H9 (cell line): ENCODE data around the gene WNT9A. TPM values are rescaled to one million over a fixed set of nuclear protein-coding genes. Genes with fewer than 3 reads are reported as not detected.

Experiments used
- DNase-seq: peaks from one replicate; pipeline ENCODE4 v3.0.0-alpha.2; 2017
- H2AFZ ChIP-seq: one replicate; pipeline ENCODE4 v1.6.1; 2013; ENCODE audit warnings: mild to moderate bottlenecking, low read length, control low read depth, moderate library complexity
- H2AK5ac ChIP-seq: 2 replicates; pipeline ENCODE4 v1.6.1; 2013; ENCODE audit warnings: low read length, control low read depth, mixed read lengths; ENCODE audit not compliant: insufficient read length
- H2BK120ac ChIP-seq: one replicate; pipeline ENCODE4 v1.6.1; 2013; ENCODE audit warnings: low read depth, mild to moderate bottlenecking, low read length, control low read depth, inconsistent platforms; ENCODE audit not compliant: poor library complexity, severe bottlenecking
- H2BK12ac ChIP-seq: 2 replicates; pipeline ENCODE4 v1.6.1; 2013; ENCODE audit warnings: low read length, control low read depth, mixed read lengths, low read depth; ENCODE audit not compliant: insufficient read length
- H2BK15ac ChIP-seq: 2 replicates; pipeline ENCODE4 v1.6.1; 2013; ENCODE audit warnings: low read depth, low read length, control low read depth
- H2BK20ac ChIP-seq: one replicate; pipeline ENCODE4 v1.6.1; 2013; ENCODE audit warnings: low read depth, mild to moderate bottlenecking, low read length, control low read depth, inconsistent platforms; ENCODE audit not compliant: poor library complexity, severe bottlenecking
- H2BK5ac ChIP-seq: 2 replicates; pipeline ENCODE4 v1.6.1; 2013; ENCODE audit warnings: low read length, control low read depth, mixed read lengths; ENCODE audit not compliant: insufficient read length
- H3K14ac ChIP-seq: 2 replicates; pipeline ENCODE4 v1.6.1; 2013; ENCODE audit warnings: low read length, control low read depth; ENCODE audit not compliant: insufficient read depth
- H3K18ac ChIP-seq: 2 replicates; pipeline ENCODE4 v1.6.1; 2013; ENCODE audit warnings: low read depth, mild to moderate bottlenecking, mixed read lengths, low read length, control low read depth; ENCODE audit not compliant: insufficient read length
- H3K23ac ChIP-seq: 2 replicates; pipeline ENCODE4 v1.6.1; 2013; ENCODE audit warnings: low read length, control low read depth, mixed read lengths, low read depth; ENCODE audit not compliant: insufficient read length
- H3K23me2 ChIP-seq: 2 replicates; pipeline ENCODE4 v1.6.1; 2013; ENCODE audit warnings: low read depth, mild to moderate bottlenecking, mixed read lengths, low read length, control low read depth; ENCODE audit not compliant: insufficient read length, poor library complexity, severe bottlenecking
- H3K27ac ChIP-seq: 2 replicates; pipeline ENCODE4 v1.5.1; 2013; ENCODE audit warnings: low read length, control low read depth, mixed read lengths, low read depth; ENCODE audit not compliant: insufficient read length
- H3K27me3 ChIP-seq: 2 replicates; pipeline ENCODE4 v1.6.1; 2013; ENCODE audit warnings: low read length, control low read depth, inconsistent platforms; ENCODE audit not compliant: insufficient read depth
- H3K4ac ChIP-seq: 2 replicates; pipeline ENCODE4 v1.6.1; 2013; ENCODE audit warnings: low read depth, mild to moderate bottlenecking, control low read depth, inconsistent platforms, low read length, moderate library complexity
- H3K4me1 ChIP-seq: 2 replicates; pipeline ENCODE4 v1.6.1; 2013; ENCODE audit warnings: low read length, control low read depth, inconsistent platforms; ENCODE audit not compliant: insufficient read depth
- H3K4me2 ChIP-seq: 2 replicates; pipeline ENCODE4 v1.6.1; 2013; ENCODE audit warnings: low read length, control low read depth, mixed read lengths; ENCODE audit not compliant: insufficient read length, insufficient read depth
- H3K56ac ChIP-seq: 2 replicates; pipeline ENCODE4 v1.6.1; 2013; ENCODE audit warnings: low read depth, mild to moderate bottlenecking, mixed read lengths, low read length, control low read depth; ENCODE audit not compliant: insufficient read length
- H3K79me1 ChIP-seq: 2 replicates; pipeline ENCODE4 v1.6.1; 2013; ENCODE audit warnings: low read depth, mild to moderate bottlenecking, moderate library complexity, low read length, control low read depth, inconsistent platforms; ENCODE audit not compliant: insufficient read depth, poor library complexity, severe bottlenecking
- H3K79me2 ChIP-seq: 2 replicates; pipeline ENCODE4 v1.6.1; 2013; ENCODE audit warnings: low read length, control low read depth, inconsistent platforms; ENCODE audit not compliant: insufficient read depth
- H3K9ac ChIP-seq: 2 replicates; pipeline ENCODE4 v1.6.1; 2013; ENCODE audit warnings: low read length, control low read depth, mixed read lengths; ENCODE audit not compliant: insufficient read length; ENCODE audit errors: extremely low read depth
- H3K9me3 ChIP-seq: one replicate; pipeline ENCODE4 v1.6.1; 2013; ENCODE audit warnings: low read depth, low read length, inconsistent platforms; ENCODE audit not compliant: control insufficient read depth
- H3T11ph ChIP-seq: one replicate; pipeline ENCODE4 v1.6.1; 2013; ENCODE audit warnings: mild to moderate bottlenecking, low read length, control low read depth, inconsistent platforms
- H4K20me1 ChIP-seq: one replicate; pipeline ENCODE4 v1.6.1; 2013; ENCODE audit not compliant: control insufficient read depth, insufficient read length, insufficient read depth
- H4K5ac ChIP-seq: 2 replicates; pipeline ENCODE4 v1.6.1; 2013; ENCODE audit warnings: low read depth, mild to moderate bottlenecking, mixed read lengths, low read length, control low read depth; ENCODE audit not compliant: insufficient read length
- H4K8ac ChIP-seq: replicated peaks from 2 replicates; pipeline ENCODE4 v1.6.1; 2013; ENCODE audit warnings: low read length, control low read depth, mixed read lengths, low read depth; ENCODE audit not compliant: insufficient read length
- H4K91ac ChIP-seq: 2 replicates; pipeline ENCODE4 v1.6.1; 2013; ENCODE audit warnings: low read depth, mild to moderate bottlenecking, moderate library complexity, mixed read lengths, low read length, control low read depth; ENCODE audit not compliant: insufficient read length
- H3K27ac Mint-ChIP-seq, 3 experiments: 2 replicates in 2 of 3; 3 replicates in 1 of 3; pipeline ENCODE4 v1.8.0; 2020 to 2021; ENCODE audit warnings: mixed read lengths in 3 of 3, mild to moderate bottlenecking in 1 of 3, moderate library complexity in 1 of 3
- H3K27me3 Mint-ChIP-seq: 2 replicates; pipeline ENCODE4 v1.8.0; 2021; ENCODE audit warnings: low read depth, mild to moderate bottlenecking, moderate library complexity, mixed read lengths
- H3K36me3 Mint-ChIP-seq, 3 experiments: 2 replicates in 2 of 3; 3 replicates in 1 of 3; pipeline ENCODE4 v1.8.0; 2020 to 2021; ENCODE audit warnings: low read depth in 3 of 3, mixed read lengths in 3 of 3; ENCODE audit not compliant: insufficient read depth in 1 of 3
- H3K4me1 Mint-ChIP-seq, 2 experiments: 2 replicates each; pipeline ENCODE4 v1.8.0; 2020; ENCODE audit warnings: mixed read lengths in 2 of 2
- H3K4me3 Mint-ChIP-seq, 2 experiments: 2 replicates in 1 of 2; 3 replicates in 1 of 2; pipeline ENCODE4 v1.8.0; 2020 to 2021; ENCODE audit warnings: mild to moderate bottlenecking in 2 of 2, mixed read lengths in 2 of 2, moderate library complexity in 1 of 2
- H3K9me3 Mint-ChIP-seq, 2 experiments: 2 replicates in 1 of 2; 3 replicates in 1 of 2; pipeline ENCODE4 v1.8.0; 2020; ENCODE audit warnings: mild to moderate bottlenecking in 2 of 2, mixed read lengths in 2 of 2, moderate library complexity in 1 of 2
- CTCF ChIP-seq: fragments of 200-600 bp; sonication (generic); conservative IDR thresholded peaks from 3 replicates; pipeline ENCODE4 v1.8.0; 2021; ENCODE audit warnings: antibody characterized with exemption, mild to moderate bottlenecking
- WGBS: extraction: QIAGEN DNeasy Blood & Tissue Kit; methylation state at CpG from one replicate; pipeline ENCODE4 v1.1.7; 2013; ENCODE audit warnings: missing lambda C conversion rate, low lambda C conversion rate, mixed read lengths; ENCODE audit not compliant: insufficient read length; ENCODE audit errors: extremely low coverage; 5-methylcytosine and 5-hydroxymethylcytosine counted together
- total RNA-seq: library from RNA; stranded (reverse); gene quantifications from 2 replicates; pipeline ENCODE4 v1.2.1, GENCODE V29; 2021

Gene WNT9A
- total RNA-seq, 1 experiment from 2014 or later = 0.77 TPM

GRCh38 chr1:227890451-227891222, 57.1 kb downstream of the WNT9A start:
- H3K27ac Mint-ChIP-seq = no peak overlapping the region
- TF ChIP-seq CTCF = no peak

More at GRCh38 chr1:227890451-227891222, 57.1 kb downstream of the WNT9A start:
- Histone ChIP-seq H3K9me3 (no peaks in the 10 kb centered on the region), H2BK15ac (no peak overlapping the region), H3K56ac (no peak overlapping the region), H3K14ac (no peak overlapping the region), H3T11ph (no peak overlapping the region), H3K4ac (no peak overlapping the region), H3K23me2 (no peaks in the 10 kb centered on the region), H2BK120ac (no peak overlapping the region), H2BK12ac (no peak overlapping the region), H4K20me1 (no peaks in the 10 kb centered on the region), H2AFZ (no peak overlapping the region), H3K4me2 (no peak overlapping the region), H3K23ac (no peak overlapping the region), H4K5ac (no peak overlapping the region), H3K4me1 (no peaks in the 10 kb centered on the region), H3K79me1 (no peaks in the 10 kb centered on the region), H4K91ac (no peak overlapping the region), H3K18ac (no peak overlapping the region), H2BK5ac (no peak overlapping the region), H4K8ac (no peak overlapping the region), H2AK5ac (no peak overlapping the region), H3K27ac (no peak overlapping the region), H3K9ac (no peak overlapping the region), H3K27me3 (no peaks in the 10 kb centered on the region), H3K79me2 (no peaks in the 10 kb centered on the region), H2BK20ac (no peak overlapping the region)
- H3K9me3 Mint-ChIP-seq = no peaks in the 10 kb centered on the region
- no peak for DNase-seq
- no peak overlapping the region; a peak in 1 of 5 replicates for H3K4me3 Mint-ChIP-seq
- WGBS = no CpG with 5 or more reads among the region's 13 CpGs
- H3K27me3 Mint-ChIP-seq = no peaks in the 10 kb centered on the region
- peaks cover 11 to 24% of the 10 kb centered on the region in 2 experiments for H3K4me1 Mint-ChIP-seq
- no peaks in the 10 kb centered on the region for H3K36me3 Mint-ChIP-seq
